GM23338 (cell line): ENCODE measurements around the gene SH3TC1. TPM values are rescaled to one million over a fixed set of nuclear protein-coding genes. Genes with fewer than 3 reads are reported as not detected.

Source experiments
- ATAC-seq: fragments of 200-7000 bp; cut with Tn5 transposase; 3 replicates; pipeline ENCODE4 v1.9.1; 2020
- DNase-seq: peaks from one replicate; pipeline ENCODE4 v3.0.0-alpha.2; 2015; ENCODE audit warnings: low spot score
- H2AFZ ChIP-seq: fragments of 200-600 bp; sonication (generic); 2 replicates; pipeline ENCODE4 v1.8.0; 2016; ENCODE audit warnings: antibody characterized with exemption, mild to moderate bottlenecking, moderate library complexity
- H3F3A ChIP-seq: fragments of 200-600 bp; sonication (generic); replicated peaks from 2 replicates; pipeline ENCODE4 v1.8.0; 2017; ENCODE audit warnings: antibody characterized with exemption, mixed run types, low read depth
- H3K27ac ChIP-seq: fragments of 200-600 bp; sonication (generic); 2 replicates; pipeline ENCODE4 v1.6.1; 2016; ENCODE audit warnings: low read depth
- H3K27me3 ChIP-seq: fragments of 200-600 bp; sonication (generic); 2 replicates; pipeline ENCODE4 v1.8.0; 2016; ENCODE audit warnings: mild to moderate bottlenecking, mixed run types, moderate library complexity; ENCODE audit not compliant: insufficient read depth
- H3K36me3 ChIP-seq: fragments of 200-600 bp; sonication (generic); 2 replicates; pipeline ENCODE4 v1.8.0; 2016; ENCODE audit warnings: mild to moderate bottlenecking; ENCODE audit not compliant: insufficient read depth
- H3K4me1 ChIP-seq: fragments of 200-600 bp; sonication (generic); 2 replicates; pipeline ENCODE4 v1.8.0; 2016; ENCODE audit warnings: mild to moderate bottlenecking, moderate library complexity; ENCODE audit not compliant: insufficient read depth
- H3K4me2 ChIP-seq: fragments of 200-600 bp; sonication (generic); 2 replicates; pipeline ENCODE4 v1.7.1; 2017; ENCODE audit warnings: mixed run types
- H3K4me3 ChIP-seq: fragments of 200-600 bp; sonication (generic); 2 replicates; pipeline ENCODE4 v1.6.1; 2016; ENCODE audit warnings: mixed run types
- H3K79me2 ChIP-seq: fragments of 200-600 bp; sonication (generic); replicated peaks from 2 replicates; pipeline ENCODE4 v1.8.0; 2017; ENCODE audit warnings: mild to moderate bottlenecking; ENCODE audit not compliant: insufficient read depth
- H3K9me2 ChIP-seq: fragments of 200-600 bp; sonication (generic); 2 replicates; pipeline ENCODE4 v1.8.0; 2017; ENCODE audit not compliant: insufficient read depth
- H4K20me1 ChIP-seq: fragments of 200-600 bp; sonication (generic); replicated peaks from 2 replicates; pipeline ENCODE4 v1.8.0; 2017; ENCODE audit warnings: mild to moderate bottlenecking; ENCODE audit not compliant: insufficient read depth
- H3K27ac Mint-ChIP-seq: 2 replicates; pipeline ENCODE4 v1.8.0; 2020; ENCODE audit warnings: inconsistent platforms, mild to moderate bottlenecking, moderate library complexity, mixed read lengths
- H3K27me3 Mint-ChIP-seq: 3 replicates; pipeline ENCODE4 v1.8.0; 2022; ENCODE audit warnings: low read depth, mild to moderate bottlenecking, moderate library complexity, mixed read lengths, inconsistent platforms; ENCODE audit not compliant: insufficient read depth, poor library complexity
- H3K36me3 Mint-ChIP-seq: 3 replicates; pipeline ENCODE4 v1.8.0; 2021; ENCODE audit warnings: low read depth, mild to moderate bottlenecking, inconsistent platforms, moderate library complexity, mixed read lengths
- H3K4me1 Mint-ChIP-seq: 3 replicates; pipeline ENCODE4 v1.8.0; 2020; ENCODE audit warnings: mild to moderate bottlenecking, inconsistent platforms, mixed read lengths
- H3K4me3 Mint-ChIP-seq: 3 replicates; pipeline ENCODE4 v1.8.0; 2021; ENCODE audit warnings: moderate library complexity, mild to moderate bottlenecking, inconsistent platforms, mixed read lengths
- H3K9me3 Mint-ChIP-seq: 3 replicates; pipeline ENCODE4 v1.8.0; 2020; ENCODE audit warnings: moderate library complexity, mild to moderate bottlenecking, inconsistent platforms, mixed read lengths
- CREB1 ChIP-seq: fragments of 250-450 bp; sonication (Bioruptor Pico); IDR thresholded peaks from 2 replicates; pipeline ENCODE4 v1.5.0; 2020; ENCODE audit warnings: low read depth, mild to moderate bottlenecking, moderate library complexity
- ETS1 ChIP-seq: IDR thresholded peaks from 2 replicates; pipeline ENCODE4 v1.6.1; 2016; ENCODE audit warnings: antibody characterized with exemption
- EZH2 ChIP-seq: fragments of 200-600 bp; sonication (generic); IDR thresholded peaks from one replicate; pipeline ENCODE4 v1.8.0; 2017; ENCODE audit warnings: antibody characterized with exemption, mild to moderate bottlenecking, low read depth; ENCODE audit not compliant: unreplicated experiment
- EZH2phosphoT487 ChIP-seq: fragments of 200-600 bp; sonication (generic); IDR thresholded peaks from one replicate; pipeline ENCODE4 v1.8.1; 2018; ENCODE audit warnings: antibody characterized with exemption; ENCODE audit not compliant: unreplicated experiment
- JUNB ChIP-seq: IDR thresholded peaks from one replicate; pipeline ENCODE4 v1.6.1; 2016; ENCODE audit warnings: antibody characterized with exemption; ENCODE audit not compliant: unreplicated experiment
- NANOG ChIP-seq: IDR thresholded peaks from 2 replicates; pipeline ENCODE4 v1.6.1; 2016; ENCODE audit warnings: antibody characterized with exemption, borderline replicate concordance
- POLR2AphosphoS5 ChIP-seq: IDR thresholded peaks from 2 replicates; pipeline ENCODE4 v1.6.1; 2016; ENCODE audit warnings: antibody characterized with exemption, low read depth
- REST ChIP-seq: IDR thresholded peaks from one replicate; pipeline ENCODE4 v1.6.1; 2018; ENCODE audit warnings: antibody characterized with exemption; ENCODE audit not compliant: unreplicated experiment
- STAT1 ChIP-seq: IDR thresholded peaks from one replicate; pipeline ENCODE4 v1.6.1; 2016; ENCODE audit warnings: antibody characterized with exemption; ENCODE audit not compliant: unreplicated experiment
- ZNF114 ChIP-seq: fragments of 250-450 bp; sonication (Bioruptor Pico); IDR thresholded peaks from 2 replicates; pipeline ENCODE4 v1.5.0; 2020; ENCODE audit warnings: mild to moderate bottlenecking, moderate library complexity
- ZNF331 ChIP-seq: fragments of 250-450 bp; sonication (Bioruptor Pico); IDR thresholded peaks from 2 replicates; pipeline ENCODE4 v1.5.0; 2020; ENCODE audit warnings: low read depth, mild to moderate bottlenecking, moderate library complexity
- polyA plus RNA-seq: library from polyadenylated mRNA; unstranded; fragments of >200 nt; fragmentation: Nextera tagmentation; extraction: Ambion mirVana; gene quantifications from 2 replicates; pipeline ENCODE4 v1.2.1, GENCODE V29; 2016
- total RNA-seq: library from RNA; depleted of rRNA; stranded (reverse); fragments of >200 nt; shearing (Covaris generic); gene quantifications from 2 replicates; pipeline ENCODE4 v1.2.3, GENCODE V29; 2014
- TF ChIP-seq, protein P1 (sequence below), 2 experiments: fragments of 200-600 bp in 1 of 2; sonication (generic) in 1 of 2; conservative IDR thresholded peaks; 2 replicates each; pipeline versions ENCODE4 v1.5.1 to v1.6.1; 2016 to 2017; ENCODE audit warnings: antibody characterized with exemption in 2 of 2, low read depth in 2 of 2, mild to moderate bottlenecking in 2 of 2, moderate library complexity in 1 of 2
- TF ChIP-seq, protein P2 (sequence below): fragments of 250-450 bp; sonication (Bioruptor Pico); IDR thresholded peaks from 2 replicates; pipeline ENCODE4 v1.5.0; 2020; ENCODE audit warnings: mild to moderate bottlenecking, moderate library complexity

The SH3TC1 gene
- total and polyA plus RNA-seq, 2 experiments from 2014 or later, result 0.07 TPM; not detected in 1

GRCh38 chr4:8149664-8150063 is 49.4 kb upstream of the SH3TC1 start:
- Histone ChIP-seq H4K20me1 (no peaks in the 10 kb centered on the region), H3F3A (no peaks in the 10 kb centered on the region), H3K4me2 (no peak overlapping the region), H3K4me3 (no peak overlapping the region), H3K79me2 (no peaks in the 10 kb centered on the region), H3K27ac (no peak overlapping the region), H2AFZ (no peak overlapping the region), H3K9me2 (no peaks in the 10 kb centered on the region), H3K36me3 (no peaks in the 10 kb centered on the region), H3K4me1 (no peaks in the 10 kb centered on the region), H3K27me3 (no peaks in the 10 kb centered on the region)
- peak overlapping the region; percentile 51; the same call in 1 of the 2 replicates for H3K27ac Mint-ChIP-seq
- DNase-seq, result no peak
- no peak for ATAC-seq
- H3K4me1 Mint-ChIP-seq, result peaks cover 17% of the 10 kb centered on the region
- H3K4me3 Mint-ChIP-seq, result no peak overlapping the region
- no peaks in the 10 kb centered on the region for H3K36me3 Mint-ChIP-seq
- no peaks in the 10 kb centered on the region; the same call in 2 of the 3 replicates for H3K9me3 Mint-ChIP-seq
- TF ChIP-seq ZNF114 (no peak), EZH2 (no peak), CREB1 (no peak), REST (no peak), ETS1 (no peak), POLR2AphosphoS5 (no peak), JUNB (no peak), EZH2phosphoT487 (no peak), STAT1 (no peak), NANOG (no peak), ZNF331 (CRISPR knock-in tag) (no peak)
- TF ChIP-seq, protein P1, sequence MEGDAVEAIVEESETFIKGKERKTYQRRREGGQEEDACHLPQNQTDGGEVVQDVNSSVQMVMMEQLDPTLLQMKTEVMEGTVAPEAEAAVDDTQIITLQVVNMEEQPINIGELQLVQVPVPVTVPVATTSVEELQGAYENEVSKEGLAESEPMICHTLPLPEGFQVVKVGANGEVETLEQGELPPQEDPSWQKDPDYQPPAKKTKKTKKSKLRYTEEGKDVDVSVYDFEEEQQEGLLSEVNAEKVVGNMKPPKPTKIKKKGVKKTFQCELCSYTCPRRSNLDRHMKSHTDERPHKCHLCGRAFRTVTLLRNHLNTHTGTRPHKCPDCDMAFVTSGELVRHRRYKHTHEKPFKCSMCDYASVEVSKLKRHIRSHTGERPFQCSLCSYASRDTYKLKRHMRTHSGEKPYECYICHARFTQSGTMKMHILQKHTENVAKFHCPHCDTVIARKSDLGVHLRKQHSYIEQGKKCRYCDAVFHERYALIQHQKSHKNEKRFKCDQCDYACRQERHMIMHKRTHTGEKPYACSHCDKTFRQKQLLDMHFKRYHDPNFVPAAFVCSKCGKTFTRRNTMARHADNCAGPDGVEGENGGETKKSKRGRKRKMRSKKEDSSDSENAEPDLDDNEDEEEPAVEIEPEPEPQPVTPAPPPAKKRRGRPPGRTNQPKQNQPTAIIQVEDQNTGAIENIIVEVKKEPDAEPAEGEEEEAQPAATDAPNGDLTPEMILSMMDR (conservative IDR thresholded peaks at IDR 0.05; ENCODE audit: low read depth in 2 of 2), result no peak
- TF ChIP-seq, protein P2, sequence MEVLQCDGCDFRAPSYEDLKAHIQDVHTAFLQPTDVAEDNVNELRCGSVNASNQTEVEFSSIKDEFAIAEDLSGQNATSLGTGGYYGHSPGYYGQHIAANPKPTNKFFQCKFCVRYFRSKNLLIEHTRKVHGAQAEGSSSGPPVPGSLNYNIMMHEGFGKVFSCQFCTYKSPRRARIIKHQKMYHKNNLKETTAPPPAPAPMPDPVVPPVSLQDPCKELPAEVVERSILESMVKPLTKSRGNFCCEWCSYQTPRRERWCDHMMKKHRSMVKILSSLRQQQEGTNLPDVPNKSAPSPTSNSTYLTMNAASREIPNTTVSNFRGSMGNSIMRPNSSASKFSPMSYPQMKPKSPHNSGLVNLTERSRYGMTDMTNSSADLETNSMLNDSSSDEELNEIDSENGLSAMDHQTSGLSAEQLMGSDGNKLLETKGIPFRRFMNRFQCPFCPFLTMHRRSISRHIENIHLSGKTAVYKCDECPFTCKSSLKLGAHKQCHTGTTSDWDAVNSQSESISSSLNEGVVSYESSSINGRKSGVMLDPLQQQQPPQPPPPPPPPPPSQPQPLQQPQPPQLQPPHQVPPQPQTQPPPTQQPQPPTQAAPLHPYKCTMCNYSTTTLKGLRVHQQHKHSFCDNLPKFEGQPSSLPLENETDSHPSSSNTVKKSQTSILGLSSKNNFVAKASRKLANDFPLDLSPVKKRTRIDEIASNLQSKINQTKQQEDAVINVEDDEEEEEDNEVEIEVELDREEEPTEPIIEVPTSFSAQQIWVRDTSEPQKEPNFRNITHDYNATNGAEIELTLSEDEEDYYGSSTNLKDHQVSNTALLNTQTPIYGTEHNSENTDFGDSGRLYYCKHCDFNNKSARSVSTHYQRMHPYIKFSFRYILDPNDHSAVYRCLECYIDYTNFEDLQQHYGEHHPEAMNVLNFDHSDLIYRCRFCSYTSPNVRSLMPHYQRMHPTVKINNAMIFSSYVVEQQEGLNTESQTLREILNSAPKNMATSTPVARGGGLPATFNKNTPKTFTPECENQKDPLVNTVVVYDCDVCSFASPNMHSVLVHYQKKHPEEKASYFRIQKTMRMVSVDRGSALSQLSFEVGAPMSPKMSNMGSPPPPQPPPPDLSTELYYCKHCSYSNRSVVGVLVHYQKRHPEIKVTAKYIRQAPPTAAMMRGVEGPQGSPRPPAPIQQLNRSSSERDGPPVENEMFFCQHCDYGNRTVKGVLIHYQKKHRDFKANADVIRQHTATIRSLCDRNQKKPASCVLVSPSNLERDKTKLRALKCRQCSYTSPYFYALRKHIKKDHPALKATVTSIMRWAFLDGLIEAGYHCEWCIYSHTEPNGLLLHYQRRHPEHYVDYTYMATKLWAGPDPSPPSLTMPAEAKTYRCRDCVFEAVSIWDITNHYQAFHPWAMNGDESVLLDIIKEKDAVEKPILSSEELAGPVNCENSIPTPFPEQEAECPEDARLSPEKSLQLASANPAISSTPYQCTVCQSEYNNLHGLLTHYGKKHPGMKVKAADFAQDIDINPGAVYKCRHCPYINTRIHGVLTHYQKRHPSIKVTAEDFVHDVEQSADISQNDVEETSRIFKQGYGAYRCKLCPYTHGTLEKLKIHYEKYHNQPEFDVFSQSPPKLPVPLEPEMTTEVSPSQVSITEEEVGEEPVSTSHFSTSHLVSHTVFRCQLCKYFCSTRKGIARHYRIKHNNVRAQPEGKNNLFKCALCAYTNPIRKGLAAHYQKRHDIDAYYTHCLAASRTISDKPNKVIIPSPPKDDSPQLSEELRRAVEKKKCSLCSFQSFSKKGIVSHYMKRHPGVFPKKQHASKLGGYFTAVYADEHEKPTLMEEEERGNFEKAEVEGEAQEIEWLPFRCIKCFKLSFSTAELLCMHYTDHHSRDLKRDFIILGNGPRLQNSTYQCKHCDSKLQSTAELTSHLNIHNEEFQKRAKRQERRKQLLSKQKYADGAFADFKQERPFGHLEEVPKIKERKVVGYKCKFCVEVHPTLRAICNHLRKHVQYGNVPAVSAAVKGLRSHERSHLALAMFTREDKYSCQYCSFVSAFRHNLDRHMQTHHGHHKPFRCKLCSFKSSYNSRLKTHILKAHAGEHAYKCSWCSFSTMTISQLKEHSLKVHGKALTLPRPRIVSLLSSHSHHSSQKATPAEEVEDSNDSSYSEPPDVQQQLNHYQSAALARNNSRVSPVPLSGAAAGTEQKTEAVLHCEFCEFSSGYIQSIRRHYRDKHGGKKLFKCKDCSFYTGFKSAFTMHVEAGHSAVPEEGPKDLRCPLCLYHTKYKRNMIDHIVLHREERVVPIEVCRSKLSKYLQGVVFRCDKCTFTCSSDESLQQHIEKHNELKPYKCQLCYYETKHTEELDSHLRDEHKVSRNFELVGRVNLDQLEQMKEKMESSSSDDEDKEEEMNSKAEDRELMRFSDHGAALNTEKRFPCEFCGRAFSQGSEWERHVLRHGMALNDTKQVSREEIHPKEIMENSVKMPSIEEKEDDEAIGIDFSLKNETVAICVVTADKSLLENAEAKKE (CRISPR knock-in tag), result no peak
- H3K27me3 Mint-ChIP-seq, result peaks cover 4% of the 10 kb centered on the region
